Uterus (tissue), 2 donors: ENCODE measurements around the gene PTPRH.

ENCODE experiments used
- CTCF ChIP-seq, 4 experiments: fragments of 200-600 bp in 2 of 4; fragments of 450-650 bp in 2 of 4; sonication (generic) in 2 of 4; IDR thresholded peaks; one replicate each; pipeline ENCODE4 v1.5.1; 2016 to 2019; ENCODE audit warnings: antibody characterized with exemption in 4 of 4, mild to moderate bottlenecking in 2 of 4, moderate library complexity in 1 of 4
- POLR2A ChIP-seq, 2 donors: fragments of 450-650 bp; IDR thresholded peaks; one replicate each; pipeline ENCODE4 v1.6.1; 2016; ENCODE audit warnings: antibody characterized with exemption in 2 of 2, mild to moderate bottlenecking in 1 of 2, moderate library complexity in 1 of 2

- TF ChIP-seq POLR2A (IDR thresholded peaks at IDR 0.05) (no peak), CTCF (IDR thresholded peaks at IDR 0.05) (no peak)
Measured at GRCh38 chr19:55152017-55152416, 57.3 kb downstream of the PTPRH start.
